HEK293 (cell line): Measurements from ENCODE around the gene ESRRA.

Experiments used
- GLI4 ChIP-seq: fragments of 450-650 bp; formaldehyde crosslinking; IDR thresholded peaks from 2 replicates; pipeline ENCODE4 v1.5.1; 2016; ENCODE audit warnings: missing biosample characterization, missing genetic modification characterization
- HOXA7 ChIP-seq: sonication (generic); formaldehyde crosslinking; IDR thresholded peaks from 2 replicates; pipeline ENCODE4 v1.8.1; 2022; ENCODE audit warnings: missing genetic modification reagents, borderline replicate concordance
- KLF7 ChIP-seq: fragments of 450-650 bp; formaldehyde crosslinking; IDR thresholded peaks from 2 replicates; pipeline ENCODE4 v1.5.1; 2016; ENCODE audit warnings: missing biosample characterization, missing genetic modification characterization, borderline replicate concordance
- ZEB2 ChIP-seq: fragments of 450-650 bp; formaldehyde crosslinking; IDR thresholded peaks from 2 replicates; pipeline ENCODE4 v1.5.1; 2016; ENCODE audit warnings: missing biosample characterization, missing genetic modification characterization
- ZNF311 ChIP-seq: fragments of 450-650 bp; formaldehyde crosslinking; IDR thresholded peaks from 2 replicates; pipeline ENCODE4 v1.5.1; 2017; ENCODE audit warnings: missing biosample characterization, missing genetic modification characterization, borderline replicate concordance
- ZNF555 ChIP-seq: fragments of 450-650 bp; formaldehyde crosslinking; conservative IDR thresholded peaks from 2 replicates; pipeline ENCODE4 v1.5.1; 2017; ENCODE audit warnings: missing biosample characterization, mild to moderate bottlenecking, missing genetic modification characterization, inconsistent platforms
- ZNF561 ChIP-seq: fragments of 450-650 bp; IDR thresholded peaks from 2 replicates; pipeline ENCODE4 v1.5.1; 2018; ENCODE audit warnings: missing biosample characterization, missing genetic modification characterization, borderline replicate concordance
- ZNF776 ChIP-seq: fragments of 450-650 bp; formaldehyde crosslinking; IDR thresholded peaks from 2 replicates; pipeline ENCODE4 v1.5.0; 2017; ENCODE audit warnings: missing biosample characterization, missing genetic modification characterization, borderline replicate concordance
- ZNF777 ChIP-seq: fragments of 450-650 bp; formaldehyde crosslinking; IDR thresholded peaks from 2 replicates; pipeline ENCODE4 v1.5.1; 2017; ENCODE audit warnings: missing biosample characterization, missing genetic modification characterization, borderline replicate concordance
- TF ChIP-seq, protein P1 (sequence below): fragments of 450-650 bp; formaldehyde crosslinking; IDR thresholded peaks from 2 replicates; pipeline ENCODE4 v1.5.1; 2016; ENCODE audit warnings: missing biosample characterization, missing genetic modification characterization
- TF ChIP-seq, protein P2 (sequence below): sonication (generic); formaldehyde crosslinking; IDR thresholded peaks from 2 replicates; pipeline ENCODE4 v1.8.1; 2022; ENCODE audit warnings: mild to moderate bottlenecking, moderate library complexity, missing genetic modification reagents
- TF ChIP-seq, protein P3 (sequence below): fragments of 450-650 bp; formaldehyde crosslinking; IDR thresholded peaks from 2 replicates; pipeline ENCODE4 v1.5.1; 2016; ENCODE audit warnings: missing biosample characterization, missing genetic modification characterization
- TF ChIP-seq, protein P4 (sequence below): fragments of 450-650 bp; formaldehyde crosslinking; IDR thresholded peaks from 2 replicates; pipeline ENCODE4 v1.5.1; 2017; ENCODE audit warnings: missing biosample characterization, mild to moderate bottlenecking, missing genetic modification characterization, moderate library complexity

DNA sequence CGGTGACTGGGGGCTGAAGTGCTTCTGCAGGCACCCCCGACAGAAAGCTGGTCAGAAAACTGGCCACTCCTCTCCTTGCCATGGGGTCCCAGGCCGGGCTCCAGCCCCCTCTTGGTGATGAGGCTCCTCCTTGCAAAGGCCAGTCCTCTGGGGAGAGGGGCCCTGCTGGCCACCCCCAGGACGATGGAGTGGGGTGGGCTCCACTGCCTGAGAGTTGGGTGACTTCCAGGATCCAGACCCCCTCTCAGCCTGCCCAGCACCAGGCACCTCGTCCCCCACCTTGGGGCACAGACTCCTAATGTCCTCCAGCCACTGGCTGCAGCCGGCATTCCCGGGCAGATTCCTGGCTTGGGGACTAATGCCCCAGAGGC is 53.2 kb downstream of the ESRRA start:
- TF ChIP-seq, protein P1, sequence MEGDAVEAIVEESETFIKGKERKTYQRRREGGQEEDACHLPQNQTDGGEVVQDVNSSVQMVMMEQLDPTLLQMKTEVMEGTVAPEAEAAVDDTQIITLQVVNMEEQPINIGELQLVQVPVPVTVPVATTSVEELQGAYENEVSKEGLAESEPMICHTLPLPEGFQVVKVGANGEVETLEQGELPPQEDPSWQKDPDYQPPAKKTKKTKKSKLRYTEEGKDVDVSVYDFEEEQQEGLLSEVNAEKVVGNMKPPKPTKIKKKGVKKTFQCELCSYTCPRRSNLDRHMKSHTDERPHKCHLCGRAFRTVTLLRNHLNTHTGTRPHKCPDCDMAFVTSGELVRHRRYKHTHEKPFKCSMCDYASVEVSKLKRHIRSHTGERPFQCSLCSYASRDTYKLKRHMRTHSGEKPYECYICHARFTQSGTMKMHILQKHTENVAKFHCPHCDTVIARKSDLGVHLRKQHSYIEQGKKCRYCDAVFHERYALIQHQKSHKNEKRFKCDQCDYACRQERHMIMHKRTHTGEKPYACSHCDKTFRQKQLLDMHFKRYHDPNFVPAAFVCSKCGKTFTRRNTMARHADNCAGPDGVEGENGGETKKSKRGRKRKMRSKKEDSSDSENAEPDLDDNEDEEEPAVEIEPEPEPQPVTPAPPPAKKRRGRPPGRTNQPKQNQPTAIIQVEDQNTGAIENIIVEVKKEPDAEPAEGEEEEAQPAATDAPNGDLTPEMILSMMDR (tag by site-specific recombination): no peak
- TF ChIP-seq ZNF555 (tag by site-specific recombination) (no peak), KLF7 (tag by site-specific recombination) (no peak), ZNF561 (tag by site-specific recombination) (no peak), HOXA7 (CRISPR knock-in tag) (no peak), ZNF777 (tag by site-specific recombination) (no peak), GLI4 (tag by site-specific recombination) (no peak), ZEB2 (tag by site-specific recombination) (no peak), ZNF311 (tag by site-specific recombination) (no peak), ZNF776 (tag by site-specific recombination) (no peak)
- TF ChIP-seq, protein P2, sequence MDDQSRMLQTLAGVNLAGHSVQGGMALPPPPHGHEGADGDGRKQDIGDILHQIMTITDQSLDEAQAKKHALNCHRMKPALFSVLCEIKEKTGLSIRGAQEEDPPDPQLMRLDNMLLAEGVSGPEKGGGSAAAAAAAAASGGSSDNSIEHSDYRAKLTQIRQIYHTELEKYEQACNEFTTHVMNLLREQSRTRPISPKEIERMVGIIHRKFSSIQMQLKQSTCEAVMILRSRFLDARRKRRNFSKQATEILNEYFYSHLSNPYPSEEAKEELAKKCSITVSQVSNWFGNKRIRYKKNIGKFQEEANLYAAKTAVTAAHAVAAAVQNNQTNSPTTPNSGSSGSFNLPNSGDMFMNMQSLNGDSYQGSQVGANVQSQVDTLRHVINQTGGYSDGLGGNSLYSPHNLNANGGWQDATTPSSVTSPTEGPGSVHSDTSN (CRISPR knock-in tag): no peak
- TF ChIP-seq, protein P3, sequence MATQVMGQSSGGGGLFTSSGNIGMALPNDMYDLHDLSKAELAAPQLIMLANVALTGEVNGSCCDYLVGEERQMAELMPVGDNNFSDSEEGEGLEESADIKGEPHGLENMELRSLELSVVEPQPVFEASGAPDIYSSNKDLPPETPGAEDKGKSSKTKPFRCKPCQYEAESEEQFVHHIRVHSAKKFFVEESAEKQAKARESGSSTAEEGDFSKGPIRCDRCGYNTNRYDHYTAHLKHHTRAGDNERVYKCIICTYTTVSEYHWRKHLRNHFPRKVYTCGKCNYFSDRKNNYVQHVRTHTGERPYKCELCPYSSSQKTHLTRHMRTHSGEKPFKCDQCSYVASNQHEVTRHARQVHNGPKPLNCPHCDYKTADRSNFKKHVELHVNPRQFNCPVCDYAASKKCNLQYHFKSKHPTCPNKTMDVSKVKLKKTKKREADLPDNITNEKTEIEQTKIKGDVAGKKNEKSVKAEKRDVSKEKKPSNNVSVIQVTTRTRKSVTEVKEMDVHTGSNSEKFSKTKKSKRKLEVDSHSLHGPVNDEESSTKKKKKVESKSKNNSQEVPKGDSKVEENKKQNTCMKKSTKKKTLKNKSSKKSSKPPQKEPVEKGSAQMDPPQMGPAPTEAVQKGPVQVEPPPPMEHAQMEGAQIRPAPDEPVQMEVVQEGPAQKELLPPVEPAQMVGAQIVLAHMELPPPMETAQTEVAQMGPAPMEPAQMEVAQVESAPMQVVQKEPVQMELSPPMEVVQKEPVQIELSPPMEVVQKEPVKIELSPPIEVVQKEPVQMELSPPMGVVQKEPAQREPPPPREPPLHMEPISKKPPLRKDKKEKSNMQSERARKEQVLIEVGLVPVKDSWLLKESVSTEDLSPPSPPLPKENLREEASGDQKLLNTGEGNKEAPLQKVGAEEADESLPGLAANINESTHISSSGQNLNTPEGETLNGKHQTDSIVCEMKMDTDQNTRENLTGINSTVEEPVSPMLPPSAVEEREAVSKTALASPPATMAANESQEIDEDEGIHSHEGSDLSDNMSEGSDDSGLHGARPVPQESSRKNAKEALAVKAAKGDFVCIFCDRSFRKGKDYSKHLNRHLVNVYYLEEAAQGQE (tag by site-specific recombination): no peak
- TF ChIP-seq, protein P4, sequence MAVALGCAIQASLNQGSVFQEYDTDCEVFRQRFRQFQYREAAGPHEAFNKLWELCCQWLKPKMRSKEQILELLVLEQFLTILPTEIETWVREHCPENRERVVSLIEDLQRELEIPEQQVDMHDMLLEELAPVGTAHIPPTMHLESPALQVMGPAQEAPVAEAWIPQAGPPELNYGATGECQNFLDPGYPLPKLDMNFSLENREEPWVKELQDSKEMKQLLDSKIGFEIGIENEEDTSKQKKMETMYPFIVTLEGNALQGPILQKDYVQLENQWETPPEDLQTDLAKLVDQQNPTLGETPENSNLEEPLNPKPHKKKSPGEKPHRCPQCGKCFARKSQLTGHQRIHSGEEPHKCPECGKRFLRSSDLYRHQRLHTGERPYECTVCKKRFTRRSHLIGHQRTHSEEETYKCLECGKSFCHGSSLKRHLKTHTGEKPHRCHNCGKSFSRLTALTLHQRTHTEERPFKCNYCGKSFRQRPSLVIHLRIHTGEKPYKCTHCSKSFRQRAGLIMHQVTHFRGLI (tag by site-specific recombination): no peak
